ENCODE measurements around the gene RAI1.
"Not testable (repeated sequence)": the region's sequence is repeated elsewhere in the genome, so short reads cannot be mapped to it uniquely, and the experiment has no call there.

RAI1 gene, protein sequence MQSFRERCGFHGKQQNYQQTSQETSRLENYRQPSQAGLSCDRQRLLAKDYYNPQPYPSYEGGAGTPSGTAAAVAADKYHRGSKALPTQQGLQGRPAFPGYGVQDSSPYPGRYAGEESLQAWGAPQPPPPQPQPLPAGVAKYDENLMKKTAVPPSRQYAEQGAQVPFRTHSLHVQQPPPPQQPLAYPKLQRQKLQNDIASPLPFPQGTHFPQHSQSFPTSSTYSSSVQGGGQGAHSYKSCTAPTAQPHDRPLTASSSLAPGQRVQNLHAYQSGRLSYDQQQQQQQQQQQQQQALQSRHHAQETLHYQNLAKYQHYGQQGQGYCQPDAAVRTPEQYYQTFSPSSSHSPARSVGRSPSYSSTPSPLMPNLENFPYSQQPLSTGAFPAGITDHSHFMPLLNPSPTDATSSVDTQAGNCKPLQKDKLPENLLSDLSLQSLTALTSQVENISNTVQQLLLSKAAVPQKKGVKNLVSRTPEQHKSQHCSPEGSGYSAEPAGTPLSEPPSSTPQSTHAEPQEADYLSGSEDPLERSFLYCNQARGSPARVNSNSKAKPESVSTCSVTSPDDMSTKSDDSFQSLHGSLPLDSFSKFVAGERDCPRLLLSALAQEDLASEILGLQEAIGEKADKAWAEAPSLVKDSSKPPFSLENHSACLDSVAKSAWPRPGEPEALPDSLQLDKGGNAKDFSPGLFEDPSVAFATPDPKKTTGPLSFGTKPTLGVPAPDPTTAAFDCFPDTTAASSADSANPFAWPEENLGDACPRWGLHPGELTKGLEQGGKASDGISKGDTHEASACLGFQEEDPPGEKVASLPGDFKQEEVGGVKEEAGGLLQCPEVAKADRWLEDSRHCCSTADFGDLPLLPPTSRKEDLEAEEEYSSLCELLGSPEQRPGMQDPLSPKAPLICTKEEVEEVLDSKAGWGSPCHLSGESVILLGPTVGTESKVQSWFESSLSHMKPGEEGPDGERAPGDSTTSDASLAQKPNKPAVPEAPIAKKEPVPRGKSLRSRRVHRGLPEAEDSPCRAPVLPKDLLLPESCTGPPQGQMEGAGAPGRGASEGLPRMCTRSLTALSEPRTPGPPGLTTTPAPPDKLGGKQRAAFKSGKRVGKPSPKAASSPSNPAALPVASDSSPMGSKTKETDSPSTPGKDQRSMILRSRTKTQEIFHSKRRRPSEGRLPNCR (N-terminal part only)

DNA sequence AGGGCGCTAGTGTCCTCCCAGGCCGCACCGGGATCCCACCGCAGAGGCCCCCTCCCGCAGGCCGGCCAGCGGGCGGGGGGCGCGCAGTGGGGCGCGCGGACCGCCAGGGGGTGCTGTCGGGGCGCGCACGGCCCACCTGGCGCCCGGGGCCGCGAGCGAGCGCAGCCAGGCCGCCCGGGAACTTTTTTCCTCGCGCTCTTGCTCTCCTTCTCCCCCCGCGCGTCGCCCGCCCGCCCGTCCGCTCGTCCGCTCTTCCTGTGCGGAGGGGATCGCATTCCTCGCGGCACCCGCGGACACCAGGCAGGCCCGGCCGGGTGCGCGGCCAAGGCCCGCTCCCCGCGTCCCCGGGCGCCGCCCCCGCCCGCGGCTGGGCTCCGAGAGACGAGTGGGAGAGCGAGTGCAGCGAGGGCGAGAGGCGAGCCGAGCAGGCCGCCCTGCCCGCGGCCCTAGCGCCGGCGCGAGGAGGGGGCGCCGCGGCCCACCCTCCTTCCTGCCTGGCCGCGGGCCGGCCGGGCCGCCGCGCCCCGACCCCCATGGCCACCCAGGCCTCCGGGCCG lies at the start of gene RAI1:
TSS of gene RAI1 (plus strand) at position 272 of the 557 bp plus-strand sequence. CDS start 111,491 bp downstream, outside the sequence.
- DNase-seq, result peak; percentile 76

DNA sequence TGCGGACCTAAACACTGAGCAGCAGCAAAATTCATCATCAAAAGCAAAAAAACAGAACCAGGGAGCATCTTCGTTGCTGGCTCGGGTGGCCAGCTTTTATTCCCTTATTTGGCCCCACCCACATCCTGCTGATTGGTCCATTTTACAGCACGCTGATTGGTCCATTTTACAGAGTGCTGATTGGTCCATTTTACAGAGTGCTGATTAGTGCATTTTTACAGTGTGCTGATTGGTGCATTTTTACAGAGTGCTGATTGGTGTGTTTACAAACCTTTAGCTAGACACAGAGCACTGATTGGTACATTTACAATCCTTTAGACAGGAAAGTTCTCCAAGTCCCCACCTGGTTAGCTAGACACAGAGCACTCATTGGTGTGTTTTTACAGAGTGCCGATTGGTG lies 48.6 kb upstream of the RAI1 start:
- not testable (repeated sequence) for DNase-seq

DNA sequence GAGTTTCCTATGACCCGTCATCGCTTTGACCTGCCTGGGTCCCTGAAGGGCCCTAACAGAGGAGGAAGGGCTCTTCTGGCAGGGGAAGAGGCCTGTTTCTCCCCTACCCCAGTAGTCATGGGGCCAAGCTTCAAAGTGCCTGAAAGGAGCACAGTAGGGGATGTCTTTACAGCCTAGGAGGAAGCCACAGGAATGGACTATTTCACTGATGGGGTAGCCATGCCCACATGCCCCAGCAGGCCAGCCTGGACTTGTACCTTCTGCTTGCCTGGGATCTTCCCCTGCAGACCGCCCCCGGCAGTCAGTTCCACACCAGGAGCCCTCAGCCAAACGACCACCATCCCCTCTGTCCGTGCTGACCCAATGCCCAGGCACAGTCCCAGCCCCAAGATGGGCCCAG lies 47.9 kb upstream of the RAI1 start:
- no peak for DNase-seq

- no peak for DNase-seq
These were observed 46.1 kb upstream of the RAI1 start for GRCh38 chr17:17635126-17635525.

DNA sequence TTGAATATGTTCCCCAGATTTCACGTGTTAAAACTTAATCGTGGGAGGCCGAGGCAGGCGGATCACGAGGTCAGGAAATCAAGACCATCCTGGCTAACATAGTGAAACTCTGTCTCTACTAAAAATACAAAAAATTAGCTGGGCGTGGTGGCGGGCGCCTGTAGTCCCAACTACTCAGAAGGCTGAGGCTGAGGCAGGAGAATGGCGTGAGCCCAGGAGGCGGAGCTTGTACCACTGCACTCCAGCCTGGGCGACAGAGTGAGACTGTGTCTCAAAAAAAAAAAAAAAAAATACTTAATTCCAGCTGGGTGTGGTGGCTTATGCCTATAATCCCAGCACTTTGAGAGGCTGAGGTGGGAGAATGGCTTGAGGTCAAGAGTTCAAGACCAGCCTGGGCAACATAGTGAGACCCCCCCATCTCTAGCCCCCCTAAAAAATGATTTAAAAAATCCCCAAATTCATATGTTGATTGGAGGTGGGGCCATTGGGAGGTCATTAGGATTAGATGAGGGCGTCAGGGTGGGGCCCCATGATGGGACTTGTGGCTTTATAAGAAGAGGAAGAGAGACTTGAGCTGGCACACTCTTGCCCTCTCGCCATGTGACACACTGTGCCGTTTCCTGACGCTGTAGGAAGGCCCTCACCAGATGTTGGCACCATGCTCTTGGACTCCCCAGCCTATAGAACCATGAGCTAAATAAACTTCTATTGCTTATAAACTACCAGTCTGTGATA lies 45.6 kb upstream of the RAI1 start:
- DNase-seq, result not testable (repeated sequence)

DNA sequence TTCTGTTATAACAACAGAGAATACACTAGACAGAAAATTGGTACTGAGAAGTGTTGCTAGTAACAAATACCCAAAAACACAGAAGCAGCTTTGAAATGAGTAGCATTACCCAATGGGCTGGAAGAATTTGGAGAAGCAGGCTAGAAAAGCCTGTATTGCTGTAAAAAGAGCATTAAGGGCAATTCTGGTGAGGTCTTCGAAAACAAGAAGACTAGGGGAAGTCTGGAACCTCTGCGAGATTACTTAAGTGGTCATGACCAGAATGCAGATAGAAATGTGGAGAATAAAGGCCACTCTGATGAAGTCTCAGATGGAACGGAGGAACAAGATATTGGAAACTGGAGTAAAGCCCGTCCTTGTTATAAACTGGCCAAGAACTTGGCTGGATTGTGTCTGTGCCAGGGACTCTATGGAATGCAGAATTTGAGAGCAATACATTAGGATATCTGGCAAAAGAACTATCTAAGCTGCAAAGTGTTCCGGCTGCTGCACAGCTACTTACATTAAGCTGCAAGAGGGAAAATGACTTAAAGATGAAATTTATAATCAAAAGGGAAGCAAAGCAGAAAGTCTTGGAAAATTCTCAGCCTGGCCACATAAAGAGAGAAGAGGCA lies 44.9 kb upstream of the RAI1 start:
- no peak for DNase-seq

- no peak for DNase-seq
These were observed 42.8 kb upstream of the RAI1 start for GRCh38 chr17:17638467-17638866.

- not testable (repeated sequence) for DNase-seq
These were observed 41.5 kb upstream of the RAI1 start for GRCh38 chr17:17639661-17640270.

- peak; percentile 18 for DNase-seq
These were observed 39.4 kb upstream of the RAI1 start for GRCh38 chr17:17641621-17642409.

DNA sequence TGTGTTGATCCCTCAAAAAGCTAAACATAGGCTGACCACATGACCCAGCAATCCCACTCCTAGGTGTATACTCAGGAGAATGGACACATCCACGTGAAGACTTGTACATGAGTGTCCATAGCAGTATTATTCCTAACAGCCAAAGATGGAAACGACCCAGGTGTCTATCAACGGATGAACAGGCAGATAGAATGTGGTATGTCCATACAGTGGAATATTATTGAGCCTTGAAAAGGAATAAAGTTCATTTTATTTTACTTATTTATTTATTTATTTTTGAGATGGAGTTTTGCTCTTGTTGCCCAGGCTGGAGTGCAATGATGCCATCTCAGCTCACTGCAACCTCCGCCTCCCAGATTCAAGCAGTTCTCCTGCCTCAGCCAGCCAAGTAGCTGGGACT lies 36.1 kb upstream of the RAI1 start:
- DNase-seq, result not testable (repeated sequence)

GRCh38 chr17:17645961-17646360 lies 35.3 kb upstream of the RAI1 start:
- no peak for DNase-seq

GRCh38 chr17:17647524-17648178 lies 33.6 kb upstream of the RAI1 start:
- DNase-seq, result no peak

DNA sequence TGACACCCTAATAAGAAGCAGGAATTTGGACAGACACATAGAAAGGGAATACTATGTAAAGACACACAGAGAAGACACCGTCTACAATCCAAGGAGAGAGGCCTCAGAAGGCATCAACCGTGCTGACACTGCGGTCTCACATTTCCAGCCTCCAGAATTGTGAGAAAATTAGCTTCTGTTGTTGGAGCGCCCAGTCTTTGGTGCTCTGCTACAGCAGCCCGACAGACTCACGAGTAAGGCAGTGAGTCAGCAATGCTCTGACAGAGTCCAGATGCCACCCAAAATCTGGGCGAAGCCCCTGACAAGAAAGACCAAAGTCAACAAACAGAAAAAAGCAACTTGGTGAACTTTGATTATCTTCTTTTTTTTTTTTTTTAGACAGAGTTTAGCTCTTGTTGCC lies 32.5 kb upstream of the RAI1 start:
- no peak for DNase-seq

DNA sequence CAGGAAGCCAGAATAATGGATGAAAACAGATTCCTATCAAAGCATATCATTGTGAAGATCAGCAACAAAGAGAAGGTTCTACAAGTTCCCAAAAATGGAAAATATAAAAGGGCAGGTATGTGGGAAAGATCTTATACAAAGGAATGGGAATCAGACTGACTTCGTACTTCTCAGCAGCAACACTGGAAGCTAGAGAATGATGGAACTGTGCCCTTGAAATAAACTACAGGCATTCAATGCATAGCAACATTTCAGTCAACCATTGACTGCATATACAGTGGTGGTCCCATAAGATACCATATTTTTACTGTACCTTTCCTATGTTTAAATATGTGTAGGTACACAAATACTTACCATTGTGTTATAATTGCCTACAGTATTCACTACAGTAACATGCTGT lies 30.3 kb upstream of the RAI1 start:
- DNase-seq, result no peak

DNA sequence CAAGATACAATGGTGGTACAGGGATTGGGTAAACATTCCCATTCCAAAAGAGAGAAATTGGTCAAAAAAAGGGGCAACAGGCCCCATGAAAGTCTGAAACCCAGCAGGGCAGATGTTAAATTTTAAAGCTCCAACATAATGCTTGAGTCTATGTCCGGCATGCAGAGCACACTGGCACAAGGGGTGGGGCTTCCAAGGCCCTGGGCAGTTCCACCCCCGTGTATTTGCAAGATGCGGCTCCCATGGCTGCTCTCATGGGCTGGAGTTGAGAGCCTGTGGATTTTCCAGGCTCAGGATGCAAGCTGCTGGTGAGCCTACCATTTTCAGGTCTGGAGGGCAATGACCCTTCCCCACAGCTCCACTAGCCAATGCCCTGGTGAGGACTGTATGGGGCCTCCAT lies 27.9 kb upstream of the RAI1 start:
- no peak for DNase-seq

GRCh38 chr17:17659340-17659739 lies 21.9 kb upstream of the RAI1 start:
- no peak for DNase-seq

DNA sequence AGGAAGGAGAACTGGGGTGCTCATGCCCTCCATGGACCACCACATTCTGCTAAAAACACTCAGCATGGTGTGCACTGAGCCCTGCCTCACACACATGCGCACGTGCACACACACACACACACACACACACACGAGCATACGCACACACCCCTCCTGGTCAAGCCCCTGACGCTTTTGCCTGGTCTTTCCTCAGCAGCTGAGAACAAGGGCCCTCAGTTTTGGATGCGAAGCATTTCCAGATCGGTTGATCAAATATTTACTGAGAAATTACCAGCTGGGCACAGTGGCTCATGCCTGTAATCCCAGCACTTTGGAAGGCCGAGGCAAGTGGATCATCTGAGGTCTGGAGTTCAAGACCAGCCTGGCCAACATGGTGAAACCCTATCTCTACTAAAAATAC lies 20.1 kb upstream of the RAI1 start:
- no peak for DNase-seq

- DNase-seq, result no peak
These were observed 19.3 kb upstream of the RAI1 start for GRCh38 chr17:17661834-17662385.

All from NCI-H510A (cell line).